ENCODE data around the gene CHN2. TPM values are rescaled to one million over a fixed set of nuclear protein-coding genes. Genes with fewer than 3 reads are reported as not detected.

The CHN2 gene
- polyA plus RNA-seq, 1 of the 3 experiments (the other 2 are of a cell fraction): 0.02 TPM

GRCh38 chr7:29302666-29303395 lies 108.3 kb downstream of the CHN2 start:
- no peak overlapping the region for H3K27ac ChIP-seq (ENCODE audit: low read depth in 2 of 2, low read length in 1 of 2)
- DNase-seq: no peak
- no peak overlapping the region for H2AFZ ChIP-seq (ENCODE audit: low read depth)
- H3K4me3 ChIP-seq (ENCODE audit: low read depth in 2 of 2, low read length in 1 of 2): no peak overlapping the region
- H3F3A ChIP-seq (replicated peaks; ENCODE audit: insufficient read depth): no peaks in the 10 kb centered on the region
- POLR2A ChIA-PET: no interaction called here
- no peaks in the 10 kb centered on the region for H3K79me2 ChIP-seq (ENCODE audit: insufficient read depth)
- 76% methylated on average over 12 of the region's 12 CpGs for WGBS (ENCODE audit: low lambda C conversion rate)
- no peak overlapping the region for H3K9ac ChIP-seq
- H3K4me2 ChIP-seq: no peak overlapping the region
- CTCF ChIA-PET: interaction anchor here (1.2 to 3.5 kb wide), 4 partner anchors 10 to 196 kb away, joined by 3 to 17 read pairs (median 4); no protein-coding TSS in a partner anchor
- no peaks in the 10 kb centered on the region for H3K9me2 ChIP-seq
- H4K20me1 ChIP-seq (ENCODE audit: insufficient read depth): no peaks in the 10 kb centered on the region
- H3K27me3 ChIP-seq (ENCODE audit: insufficient read depth): no peaks in the 10 kb centered on the region; the same call in 1 of the 2 replicates
- no peaks in the 10 kb centered on the region for H3K9me3 ChIP-seq
- H3K4me1 ChIP-seq (ENCODE audit: control insufficient read depth in 1 of 2, insufficient read depth in 2 of 2, low read depth in 1 of 2, low read length in 1 of 2): peaks cover 0 to 18% of the 10 kb centered on the region in 2 experiments; a peak in 2 of 4 replicates
- TF ChIP-seq RCOR1 (IDR thresholded peaks at IDR 0.05; ENCODE audit: low read length) (no peak), SMC3 (IDR thresholded peaks at IDR 0.05; ENCODE audit: low read depth, low read length) (no peak), ELF1 (IDR thresholded peaks at IDR 0.05) (no peak), RFX5 (IDR thresholded peaks at IDR 0.05; ENCODE audit: low read length) (no peak), FOSL2 (IDR thresholded peaks at IDR 0.05; ENCODE audit: borderline replicate concordance, low read depth) (no peak), IRF3 (IDR thresholded peaks at IDR 0.05; ENCODE audit: low read depth, low read length) (no peak), NRF1 (IDR thresholded peaks at IDR 0.05; ENCODE audit: low read depth, low read length) (no peak), TEAD4 (IDR thresholded peaks at IDR 0.05; ENCODE audit: borderline replicate concordance, insufficient read depth) (no peak), POLR2AphosphoS5 (IDR thresholded peaks at IDR 0.05; ENCODE audit: low read depth, low read length) (no peak)
- H3K36me3 ChIP-seq (replicated peaks in 1 of 2; ENCODE audit: control insufficient read depth in 1 of 2, insufficient read depth in 2 of 2, low read length in 1 of 2): no peaks in the 10 kb centered on the region

- Histone ChIP-seq H3K9me3 (no peaks in the 10 kb centered on the region), H3K36me3 (replicated peaks in 1 of 2; ENCODE audit: control insufficient read depth in 1 of 2, insufficient read depth in 2 of 2, low read length in 1 of 2) (no peaks in the 10 kb centered on the region), H3K27me3 (ENCODE audit: insufficient read depth) (no peaks in the 10 kb centered on the region; the same call in 1 of the 2 replicates), H3K4me1 (ENCODE audit: control insufficient read depth in 1 of 2, insufficient read depth in 2 of 2, low read depth in 1 of 2, low read length in 1 of 2) (peaks cover 0 to 18% of the 10 kb centered on the region in 2 experiments; a peak in 2 of 4 replicates), H3F3A (replicated peaks; ENCODE audit: insufficient read depth) (no peaks in the 10 kb centered on the region), H4K20me1 (ENCODE audit: insufficient read depth) (no peaks in the 10 kb centered on the region), H3K9ac (no peak overlapping the region), H3K9me2 (no peaks in the 10 kb centered on the region), H3K79me2 (ENCODE audit: insufficient read depth) (no peaks in the 10 kb centered on the region), H3K4me2 (no peak overlapping the region), H3K4me3 (ENCODE audit: low read depth in 2 of 2, low read length in 1 of 2) (no peak overlapping the region), H3K27ac (ENCODE audit: low read depth in 2 of 2, low read length in 1 of 2) (peak overlapping the region in 1 of 2 experiments; percentile 64; a peak in 2 of 4 replicates), H2AFZ (ENCODE audit: low read depth) (no peak overlapping the region)
- ChIA-PET POLR2A (interaction anchor here (1.0 to 1.9 kb wide), 2 partner anchors 11 to 15 kb away, joined by 3 to 9 read pairs; no protein-coding TSS in a partner anchor), CTCF (interaction anchor here (0.9 to 3.4 kb wide), 10 partner anchors 9 to 284 kb away, joined by 3 to 26 read pairs (median 6); no protein-coding TSS in a partner anchor)
- DNase-seq: peak; percentile 83
- 35% methylated on average over 6 of the region's 6 CpGs for WGBS (ENCODE audit: low lambda C conversion rate)
- TF ChIP-seq, protein P1, sequence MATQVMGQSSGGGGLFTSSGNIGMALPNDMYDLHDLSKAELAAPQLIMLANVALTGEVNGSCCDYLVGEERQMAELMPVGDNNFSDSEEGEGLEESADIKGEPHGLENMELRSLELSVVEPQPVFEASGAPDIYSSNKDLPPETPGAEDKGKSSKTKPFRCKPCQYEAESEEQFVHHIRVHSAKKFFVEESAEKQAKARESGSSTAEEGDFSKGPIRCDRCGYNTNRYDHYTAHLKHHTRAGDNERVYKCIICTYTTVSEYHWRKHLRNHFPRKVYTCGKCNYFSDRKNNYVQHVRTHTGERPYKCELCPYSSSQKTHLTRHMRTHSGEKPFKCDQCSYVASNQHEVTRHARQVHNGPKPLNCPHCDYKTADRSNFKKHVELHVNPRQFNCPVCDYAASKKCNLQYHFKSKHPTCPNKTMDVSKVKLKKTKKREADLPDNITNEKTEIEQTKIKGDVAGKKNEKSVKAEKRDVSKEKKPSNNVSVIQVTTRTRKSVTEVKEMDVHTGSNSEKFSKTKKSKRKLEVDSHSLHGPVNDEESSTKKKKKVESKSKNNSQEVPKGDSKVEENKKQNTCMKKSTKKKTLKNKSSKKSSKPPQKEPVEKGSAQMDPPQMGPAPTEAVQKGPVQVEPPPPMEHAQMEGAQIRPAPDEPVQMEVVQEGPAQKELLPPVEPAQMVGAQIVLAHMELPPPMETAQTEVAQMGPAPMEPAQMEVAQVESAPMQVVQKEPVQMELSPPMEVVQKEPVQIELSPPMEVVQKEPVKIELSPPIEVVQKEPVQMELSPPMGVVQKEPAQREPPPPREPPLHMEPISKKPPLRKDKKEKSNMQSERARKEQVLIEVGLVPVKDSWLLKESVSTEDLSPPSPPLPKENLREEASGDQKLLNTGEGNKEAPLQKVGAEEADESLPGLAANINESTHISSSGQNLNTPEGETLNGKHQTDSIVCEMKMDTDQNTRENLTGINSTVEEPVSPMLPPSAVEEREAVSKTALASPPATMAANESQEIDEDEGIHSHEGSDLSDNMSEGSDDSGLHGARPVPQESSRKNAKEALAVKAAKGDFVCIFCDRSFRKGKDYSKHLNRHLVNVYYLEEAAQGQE (IDR thresholded peaks at IDR 0.05; ENCODE audit: low read depth, low read length): no peak
- no peak for TF ChIP-seq TEAD4 (IDR thresholded peaks at IDR 0.05; ENCODE audit: borderline replicate concordance, insufficient read depth)
- TF ChIP-seq SMC3 (IDR thresholded peaks at IDR 0.05; ENCODE audit: low read depth, low read length): no peak
- peak; percentile 42; the same call in 1 of the 2 replicates for TF ChIP-seq TCF12 (IDR thresholded peaks at IDR 0.05)
- TF ChIP-seq, protein P2, sequence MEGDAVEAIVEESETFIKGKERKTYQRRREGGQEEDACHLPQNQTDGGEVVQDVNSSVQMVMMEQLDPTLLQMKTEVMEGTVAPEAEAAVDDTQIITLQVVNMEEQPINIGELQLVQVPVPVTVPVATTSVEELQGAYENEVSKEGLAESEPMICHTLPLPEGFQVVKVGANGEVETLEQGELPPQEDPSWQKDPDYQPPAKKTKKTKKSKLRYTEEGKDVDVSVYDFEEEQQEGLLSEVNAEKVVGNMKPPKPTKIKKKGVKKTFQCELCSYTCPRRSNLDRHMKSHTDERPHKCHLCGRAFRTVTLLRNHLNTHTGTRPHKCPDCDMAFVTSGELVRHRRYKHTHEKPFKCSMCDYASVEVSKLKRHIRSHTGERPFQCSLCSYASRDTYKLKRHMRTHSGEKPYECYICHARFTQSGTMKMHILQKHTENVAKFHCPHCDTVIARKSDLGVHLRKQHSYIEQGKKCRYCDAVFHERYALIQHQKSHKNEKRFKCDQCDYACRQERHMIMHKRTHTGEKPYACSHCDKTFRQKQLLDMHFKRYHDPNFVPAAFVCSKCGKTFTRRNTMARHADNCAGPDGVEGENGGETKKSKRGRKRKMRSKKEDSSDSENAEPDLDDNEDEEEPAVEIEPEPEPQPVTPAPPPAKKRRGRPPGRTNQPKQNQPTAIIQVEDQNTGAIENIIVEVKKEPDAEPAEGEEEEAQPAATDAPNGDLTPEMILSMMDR (IDR thresholded peaks at IDR 0.05): no peak
- TF ChIP-seq MAX (IDR thresholded peaks at IDR 0.05; ENCODE audit: low read depth): no peak
- TF ChIP-seq MXI1 (IDR thresholded peaks at IDR 0.05; ENCODE audit: low read depth, low read length): no peak
- no peak for TF ChIP-seq RFX5 (IDR thresholded peaks at IDR 0.05; ENCODE audit: low read length)
- no peak for TF ChIP-seq CHD2 (IDR thresholded peaks at IDR 0.05; ENCODE audit: low read length, partially characterized antibody)
- TF ChIP-seq RXRA (IDR thresholded peaks at IDR 0.05; ENCODE audit: borderline replicate concordance, low read depth): no peak
- peak; percentile 71 for TF ChIP-seq GATA2 (CRISPR knock-in tag; IDR thresholded peaks at IDR 0.05)
- no peak for TF ChIP-seq TAF1 (IDR thresholded peaks at IDR 0.05; ENCODE audit: borderline replicate concordance, low read depth, low read length)
- peak in 1 of 2 experiments; percentile 81; a peak in 1 of 4 replicates for TF ChIP-seq EP300 (IDR thresholded peaks at IDR 0.05; ENCODE audit: borderline replicate concordance in 1 of 2, low read depth in 1 of 2, low read length in 1 of 2)
- TF ChIP-seq NRF1 (IDR thresholded peaks at IDR 0.05; ENCODE audit: low read depth, low read length): no peak
- no peak for TF ChIP-seq MEF2A (IDR thresholded peaks at IDR 0.05; ENCODE audit: borderline replicate concordance, low read depth)
Measured at GRCh38 chr7:29304756-29305155, 110.2 kb downstream of the CHN2 start.
